Progenitor cell of endocrine pancreas (in vitro differentiated cells): Measurements from ENCODE around the gene DIAPH2. TPM values are rescaled to one million over a fixed set of nuclear protein-coding genes. Genes with fewer than 3 reads are reported as not detected.

Source experiments
- DNase-seq: peaks from one replicate; pipeline ENCODE4 v3.0.0; 2021; ENCODE audit warnings: low spot score; ENCODE audit not compliant: unreplicated experiment
- H3K27ac Mint-ChIP-seq: 2 replicates; pipeline ENCODE4 v1.8.0; 2021; ENCODE audit warnings: mild to moderate bottlenecking, moderate library complexity, mixed read lengths
- H3K27me3 Mint-ChIP-seq: 2 replicates; pipeline ENCODE4 v1.8.0; 2021; ENCODE audit warnings: mixed read lengths
- H3K36me3 Mint-ChIP-seq: 2 replicates; pipeline ENCODE4 v1.8.0; 2022; ENCODE audit warnings: mixed read lengths; ENCODE audit not compliant: insufficient read depth
- H3K4me1 Mint-ChIP-seq: 2 replicates; pipeline ENCODE4 v1.8.0; 2021; ENCODE audit warnings: low read depth, mixed read lengths
- H3K4me3 Mint-ChIP-seq: 2 replicates; pipeline ENCODE4 v1.8.0; 2021; ENCODE audit warnings: low read depth, mild to moderate bottlenecking, moderate library complexity, mixed read lengths
- H3K9me3 Mint-ChIP-seq: 2 replicates; pipeline ENCODE4 v1.8.0; 2021; ENCODE audit warnings: low read depth, mixed read lengths
- total RNA-seq: library from RNA; stranded (reverse); gene quantifications from 2 replicates; pipeline ENCODE4 v1.2.1, GENCODE V29; 2021
- TF ChIP-seq, protein P1 (sequence below): fragments of 200-600 bp; sonication (generic); IDR thresholded peaks from one replicate; pipeline ENCODE4 v1.5.0; 2021; ENCODE audit warnings: antibody characterized with exemption, mild to moderate bottlenecking; ENCODE audit not compliant: unreplicated experiment

Gene DIAPH2
- total RNA-seq, 1 donor from 2014 or later: 29.7 TPM

DNA sequence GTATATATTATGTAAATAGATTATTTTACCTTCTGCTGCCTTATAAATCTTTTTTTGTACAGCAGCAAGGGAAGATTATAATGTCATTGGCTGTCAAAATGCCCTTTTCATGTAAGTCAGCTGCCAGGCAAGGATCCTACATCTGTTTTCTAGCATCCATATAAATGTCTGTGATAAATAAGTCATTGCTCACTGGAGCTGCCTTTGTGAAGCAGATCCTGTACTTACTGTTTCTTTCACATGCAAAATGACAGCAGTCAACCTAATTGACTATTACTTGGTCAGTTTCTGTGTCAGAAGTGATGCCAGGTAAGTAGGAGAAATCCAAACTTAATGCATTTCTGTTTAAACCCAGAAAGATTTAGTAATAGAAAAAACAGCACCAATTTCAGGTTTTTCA is 819.8 kb downstream of the DIAPH2 start:
- DNase-seq: no peak
- Mint-ChIP-seq H3K27me3 (no peaks in the 10 kb centered on the region), H3K9me3 (no peaks in the 10 kb centered on the region), H3K4me3 (no peak overlapping the region), H3K27ac (no peak overlapping the region), H3K4me1 (no peaks in the 10 kb centered on the region), H3K36me3 (peaks cover 2% of the 10 kb centered on the region)
- TF ChIP-seq, protein P1, sequence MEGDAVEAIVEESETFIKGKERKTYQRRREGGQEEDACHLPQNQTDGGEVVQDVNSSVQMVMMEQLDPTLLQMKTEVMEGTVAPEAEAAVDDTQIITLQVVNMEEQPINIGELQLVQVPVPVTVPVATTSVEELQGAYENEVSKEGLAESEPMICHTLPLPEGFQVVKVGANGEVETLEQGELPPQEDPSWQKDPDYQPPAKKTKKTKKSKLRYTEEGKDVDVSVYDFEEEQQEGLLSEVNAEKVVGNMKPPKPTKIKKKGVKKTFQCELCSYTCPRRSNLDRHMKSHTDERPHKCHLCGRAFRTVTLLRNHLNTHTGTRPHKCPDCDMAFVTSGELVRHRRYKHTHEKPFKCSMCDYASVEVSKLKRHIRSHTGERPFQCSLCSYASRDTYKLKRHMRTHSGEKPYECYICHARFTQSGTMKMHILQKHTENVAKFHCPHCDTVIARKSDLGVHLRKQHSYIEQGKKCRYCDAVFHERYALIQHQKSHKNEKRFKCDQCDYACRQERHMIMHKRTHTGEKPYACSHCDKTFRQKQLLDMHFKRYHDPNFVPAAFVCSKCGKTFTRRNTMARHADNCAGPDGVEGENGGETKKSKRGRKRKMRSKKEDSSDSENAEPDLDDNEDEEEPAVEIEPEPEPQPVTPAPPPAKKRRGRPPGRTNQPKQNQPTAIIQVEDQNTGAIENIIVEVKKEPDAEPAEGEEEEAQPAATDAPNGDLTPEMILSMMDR: no peak

DNA sequence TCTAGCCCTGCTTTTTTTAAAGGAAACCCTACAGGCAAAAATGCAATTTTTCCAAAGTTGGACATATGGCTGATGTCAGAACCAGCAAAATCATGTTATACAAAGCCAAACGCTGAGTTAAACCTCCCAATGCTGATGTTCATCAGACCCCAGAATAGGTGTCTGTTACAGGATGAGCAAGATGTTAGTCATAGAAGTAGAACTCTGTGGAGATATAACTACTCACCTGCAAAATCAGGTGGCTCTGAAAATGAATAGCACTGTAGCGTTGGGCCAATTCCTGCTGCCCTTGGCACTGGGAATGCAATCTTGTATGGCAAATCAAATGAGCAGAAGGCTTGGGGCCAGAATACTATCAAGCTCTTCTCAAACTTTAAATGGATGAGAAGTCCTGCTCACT is 833.1 kb downstream of the DIAPH2 start:
- H3K36me3 Mint-ChIP-seq: peaks cover 4% of the 10 kb centered on the region
- H3K9me3 Mint-ChIP-seq: peaks cover 6% of the 10 kb centered on the region
- H3K4me1 Mint-ChIP-seq: peaks cover 3% of the 10 kb centered on the region
- H3K27me3 Mint-ChIP-seq: no peaks in the 10 kb centered on the region
- no peak overlapping the region for H3K4me3 Mint-ChIP-seq
- DNase-seq: no peak
- no peak overlapping the region for H3K27ac Mint-ChIP-seq
- TF ChIP-seq, protein P1: no peak

DNA sequence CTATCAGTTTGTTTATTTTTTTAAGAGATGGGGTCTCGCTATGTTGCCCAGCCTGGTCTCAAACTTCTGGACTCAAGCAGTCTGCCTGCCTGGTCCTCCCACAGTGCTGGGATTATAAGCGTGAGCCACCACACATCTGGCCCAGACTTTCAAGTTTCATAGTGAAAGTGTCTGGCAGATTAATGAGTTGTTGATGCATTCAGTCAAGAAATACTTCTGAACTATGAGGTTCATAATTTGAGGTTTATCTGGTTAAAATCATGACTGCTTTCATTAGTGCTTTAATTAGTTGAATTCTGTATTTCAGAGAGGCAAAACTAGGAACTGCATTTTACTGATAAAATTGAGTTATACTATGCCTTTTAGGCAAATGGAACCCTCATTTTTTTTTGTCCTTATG is 837.7 kb downstream of the DIAPH2 start:
- DNase-seq: no peak
- Mint-ChIP-seq H3K4me1 (peaks cover 19% of the 10 kb centered on the region), H3K9me3 (peaks cover 11% of the 10 kb centered on the region), H3K27ac (no peak overlapping the region), H3K4me3 (no peak overlapping the region), H3K27me3 (no peaks in the 10 kb centered on the region), H3K36me3 (peaks cover 5% of the 10 kb centered on the region)
- TF ChIP-seq, protein P1: no peak

DNA sequence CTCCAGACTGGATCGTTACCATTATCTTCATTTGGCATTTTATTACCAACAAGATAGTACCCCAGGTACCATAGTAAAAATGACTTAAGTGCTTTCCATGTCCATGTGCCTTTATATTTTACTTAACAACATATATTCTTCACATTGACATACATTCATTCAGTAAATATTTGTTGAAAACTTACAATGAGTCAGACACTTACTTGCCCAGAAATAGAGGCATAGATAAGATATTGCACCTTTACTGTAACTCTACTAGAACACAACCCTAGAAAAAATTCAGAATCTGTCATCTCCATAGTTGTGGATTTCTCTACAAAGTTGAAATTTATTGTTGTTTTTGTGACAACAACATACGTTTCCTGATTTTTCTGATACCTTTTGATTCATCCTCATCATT is 839.7 kb downstream of the DIAPH2 start:
- Mint-ChIP-seq H3K9me3 (peaks cover 15% of the 10 kb centered on the region), H3K4me3 (no peak overlapping the region), H3K27me3 (no peaks in the 10 kb centered on the region), H3K36me3 (peaks cover 9% of the 10 kb centered on the region), H3K4me1 (peaks cover 19% of the 10 kb centered on the region), H3K27ac (no peak overlapping the region)
- DNase-seq: no peak
- TF ChIP-seq, protein P1: no peak

- no peaks in the 10 kb centered on the region for H3K27me3 Mint-ChIP-seq
- H3K36me3 Mint-ChIP-seq: peaks cover 11% of the 10 kb centered on the region
- no peak for DNase-seq
- H3K9me3 Mint-ChIP-seq: peaks cover 21% of the 10 kb centered on the region
- H3K4me1 Mint-ChIP-seq: peaks cover 19% of the 10 kb centered on the region
- peak overlapping the region; percentile 8 for H3K27ac Mint-ChIP-seq
- H3K4me3 Mint-ChIP-seq: no peak overlapping the region
- TF ChIP-seq, protein P1: no peak
These were observed 840.4 kb downstream of the DIAPH2 start for GRCh38 chrX:97524997-97525396.
